Sigmoid colon (tissue), 4 donors: Measurements from ENCODE around the gene B3GALNT2.

Experiments used
- EP300 ChIP-seq, 4 donors: sonication (generic); formaldehyde crosslinking; IDR thresholded peaks; one replicate each; pipeline ENCODE4 v1.6.1; 2017; ENCODE audit warnings: antibody characterized with exemption in 4 of 4
- POLR2A ChIP-seq, 2 donors: fragments of 450-650 bp; IDR thresholded peaks; one replicate each; pipeline ENCODE4 v1.6.1; 2016; ENCODE audit warnings: antibody characterized with exemption in 2 of 2, mild to moderate bottlenecking in 2 of 2, moderate library complexity in 2 of 2
- TF ChIP-seq, protein P1 (sequence below), 4 experiments: fragments of 450-650 bp in 3 of 4; fragments of 200-600 bp in 1 of 4; IDR thresholded peaks; one replicate each; pipeline ENCODE4 v1.5.1; 2016 to 2019; ENCODE audit warnings: antibody characterized with exemption in 4 of 4, mild to moderate bottlenecking in 3 of 4, moderate library complexity in 2 of 4

DNA sequence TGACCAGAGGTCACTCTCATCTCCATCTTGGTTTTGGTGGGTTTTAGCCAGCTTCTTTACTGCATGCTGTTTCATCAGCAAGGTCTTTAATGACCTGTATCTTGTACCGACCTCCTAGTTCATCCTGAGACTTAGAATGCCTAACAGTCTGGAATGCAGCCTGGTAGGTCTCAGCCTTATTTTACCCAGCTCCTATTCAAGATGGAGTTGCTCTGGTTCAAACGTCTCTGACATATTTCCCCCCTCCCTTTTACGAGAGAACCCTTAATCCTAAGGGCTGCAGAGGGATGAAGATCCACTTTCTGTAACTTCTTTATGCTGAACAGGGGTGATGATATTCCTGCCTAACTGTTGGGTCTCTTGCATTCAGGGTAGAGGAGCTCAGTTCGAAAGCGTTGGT, 93.8 kb downstream of the B3GALNT2 start:
- TF ChIP-seq EP300 (IDR thresholded peaks at IDR 0.05) (no peak), POLR2A (IDR thresholded peaks at IDR 0.05) (no peak)
- TF ChIP-seq, protein P1, sequence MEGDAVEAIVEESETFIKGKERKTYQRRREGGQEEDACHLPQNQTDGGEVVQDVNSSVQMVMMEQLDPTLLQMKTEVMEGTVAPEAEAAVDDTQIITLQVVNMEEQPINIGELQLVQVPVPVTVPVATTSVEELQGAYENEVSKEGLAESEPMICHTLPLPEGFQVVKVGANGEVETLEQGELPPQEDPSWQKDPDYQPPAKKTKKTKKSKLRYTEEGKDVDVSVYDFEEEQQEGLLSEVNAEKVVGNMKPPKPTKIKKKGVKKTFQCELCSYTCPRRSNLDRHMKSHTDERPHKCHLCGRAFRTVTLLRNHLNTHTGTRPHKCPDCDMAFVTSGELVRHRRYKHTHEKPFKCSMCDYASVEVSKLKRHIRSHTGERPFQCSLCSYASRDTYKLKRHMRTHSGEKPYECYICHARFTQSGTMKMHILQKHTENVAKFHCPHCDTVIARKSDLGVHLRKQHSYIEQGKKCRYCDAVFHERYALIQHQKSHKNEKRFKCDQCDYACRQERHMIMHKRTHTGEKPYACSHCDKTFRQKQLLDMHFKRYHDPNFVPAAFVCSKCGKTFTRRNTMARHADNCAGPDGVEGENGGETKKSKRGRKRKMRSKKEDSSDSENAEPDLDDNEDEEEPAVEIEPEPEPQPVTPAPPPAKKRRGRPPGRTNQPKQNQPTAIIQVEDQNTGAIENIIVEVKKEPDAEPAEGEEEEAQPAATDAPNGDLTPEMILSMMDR (IDR thresholded peaks at IDR 0.05), result no peak
